ENCODE results near the gene DLG2.

DNA sequence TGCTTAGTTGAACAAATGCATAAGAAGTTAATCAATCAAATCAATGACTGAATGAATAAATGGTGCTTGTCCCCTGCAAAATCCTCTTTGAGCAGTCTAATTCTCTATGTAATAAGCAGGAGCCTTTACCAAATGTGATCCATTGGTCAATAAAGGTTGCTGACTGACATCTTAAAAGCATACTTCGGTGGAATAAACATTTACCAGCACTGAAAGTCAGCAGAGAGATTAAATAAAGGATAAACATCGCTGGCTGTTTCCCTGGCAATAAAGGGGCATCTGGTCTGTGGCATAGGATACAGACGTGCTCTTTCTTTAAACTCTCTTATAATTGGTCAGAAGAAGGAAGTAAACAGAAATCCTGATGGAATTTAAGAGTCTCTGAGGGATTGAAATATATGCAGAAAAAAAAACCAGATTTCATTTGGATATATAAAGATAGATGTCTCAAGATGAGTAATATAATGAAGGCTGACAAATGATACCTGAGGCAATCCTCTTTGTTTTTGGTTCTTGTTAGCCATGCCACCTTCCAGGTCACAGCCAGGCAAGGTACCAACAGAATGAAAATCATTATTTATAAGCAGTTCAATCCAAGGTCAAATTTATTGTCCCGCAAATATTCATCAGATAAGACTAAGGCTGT is 1762.6 kb downstream of the DLG2 start:
- TF ChIP-seq, protein P1, sequence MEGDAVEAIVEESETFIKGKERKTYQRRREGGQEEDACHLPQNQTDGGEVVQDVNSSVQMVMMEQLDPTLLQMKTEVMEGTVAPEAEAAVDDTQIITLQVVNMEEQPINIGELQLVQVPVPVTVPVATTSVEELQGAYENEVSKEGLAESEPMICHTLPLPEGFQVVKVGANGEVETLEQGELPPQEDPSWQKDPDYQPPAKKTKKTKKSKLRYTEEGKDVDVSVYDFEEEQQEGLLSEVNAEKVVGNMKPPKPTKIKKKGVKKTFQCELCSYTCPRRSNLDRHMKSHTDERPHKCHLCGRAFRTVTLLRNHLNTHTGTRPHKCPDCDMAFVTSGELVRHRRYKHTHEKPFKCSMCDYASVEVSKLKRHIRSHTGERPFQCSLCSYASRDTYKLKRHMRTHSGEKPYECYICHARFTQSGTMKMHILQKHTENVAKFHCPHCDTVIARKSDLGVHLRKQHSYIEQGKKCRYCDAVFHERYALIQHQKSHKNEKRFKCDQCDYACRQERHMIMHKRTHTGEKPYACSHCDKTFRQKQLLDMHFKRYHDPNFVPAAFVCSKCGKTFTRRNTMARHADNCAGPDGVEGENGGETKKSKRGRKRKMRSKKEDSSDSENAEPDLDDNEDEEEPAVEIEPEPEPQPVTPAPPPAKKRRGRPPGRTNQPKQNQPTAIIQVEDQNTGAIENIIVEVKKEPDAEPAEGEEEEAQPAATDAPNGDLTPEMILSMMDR (IDR thresholded peaks at IDR 0.05), result no peak
- no peak for TF ChIP-seq ZFX (IDR thresholded peaks at IDR 0.05; ENCODE audit: borderline replicate concordance)

Data from 22Rv1 (cell line).